Hepatocyte (in vitro differentiated cells): ENCODE results near the gene RPH3AL.
"Not testable (repeated sequence)": the region's sequence is repeated elsewhere in the genome, so short reads cannot be mapped to it uniquely, and the experiment has no call there.

Experiments
- CTCF ChIP-seq: fragments of 200-600 bp; sonication (generic); IDR thresholded peaks from 2 replicates; pipeline ENCODE4 v1.5.1; 2016; ENCODE audit warnings: antibody characterized with exemption, mild to moderate bottlenecking; ENCODE audit not compliant: poor library complexity
- EZH2 ChIP-seq: fragments of 200-600 bp; sonication (generic); IDR thresholded peaks from 2 replicates; pipeline ENCODE4 v1.6.1; 2016; ENCODE audit warnings: antibody characterized with exemption, mild to moderate bottlenecking, borderline replicate concordance
- EZH2phosphoT487 ChIP-seq: fragments of 200-600 bp; sonication (generic); IDR thresholded peaks from one replicate; pipeline ENCODE4 v1.6.1; 2018; ENCODE audit warnings: antibody characterized with exemption, mild to moderate bottlenecking, low read depth, moderate library complexity; ENCODE audit not compliant: unreplicated experiment, severe bottlenecking

DNA sequence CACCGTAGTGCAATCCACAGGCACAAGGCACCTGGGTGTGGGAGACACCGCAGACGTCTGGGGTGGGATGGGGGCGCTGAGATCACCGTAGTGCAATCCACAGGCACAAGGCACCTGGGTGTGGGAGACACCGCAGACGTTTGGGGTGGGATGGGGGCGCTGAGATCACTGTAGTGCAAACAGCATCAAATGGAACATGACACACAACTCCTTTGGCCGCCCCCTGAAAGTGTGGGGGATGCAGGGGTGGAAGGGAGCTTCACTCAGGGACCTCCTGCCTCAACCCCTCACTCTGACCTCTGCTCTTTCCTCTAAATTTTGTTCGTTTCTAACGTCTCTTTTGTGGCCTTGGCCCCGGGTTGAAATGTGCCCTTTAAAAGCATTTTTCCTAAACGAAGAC, 150.9 kb downstream of the RPH3AL start:
- not testable (repeated sequence) for TF ChIP-seq EZH2, CTCF, EZH2phosphoT487
